ENCODE measurements around the gene NOTCH4.
A peak's percentile ranks its signal among the peaks of the same experiment; 100 is the strongest.
"Not testable (repeated sequence)": the region's sequence is repeated elsewhere in the genome, so short reads cannot be mapped to it uniquely, and the experiment has no call there.

Gene NOTCH4

GRCh38 chr6:32192608-32193039 is 31.2 kb downstream of the NOTCH4 start, which contains the start of gene GPSM3:
Gene GPSM3, minus strand, starts transcription at chr6:32192643. Its CDS starts 130 bp downstream, at chr6:32192513.
- DNase-seq = peak; percentile 79

DNA sequence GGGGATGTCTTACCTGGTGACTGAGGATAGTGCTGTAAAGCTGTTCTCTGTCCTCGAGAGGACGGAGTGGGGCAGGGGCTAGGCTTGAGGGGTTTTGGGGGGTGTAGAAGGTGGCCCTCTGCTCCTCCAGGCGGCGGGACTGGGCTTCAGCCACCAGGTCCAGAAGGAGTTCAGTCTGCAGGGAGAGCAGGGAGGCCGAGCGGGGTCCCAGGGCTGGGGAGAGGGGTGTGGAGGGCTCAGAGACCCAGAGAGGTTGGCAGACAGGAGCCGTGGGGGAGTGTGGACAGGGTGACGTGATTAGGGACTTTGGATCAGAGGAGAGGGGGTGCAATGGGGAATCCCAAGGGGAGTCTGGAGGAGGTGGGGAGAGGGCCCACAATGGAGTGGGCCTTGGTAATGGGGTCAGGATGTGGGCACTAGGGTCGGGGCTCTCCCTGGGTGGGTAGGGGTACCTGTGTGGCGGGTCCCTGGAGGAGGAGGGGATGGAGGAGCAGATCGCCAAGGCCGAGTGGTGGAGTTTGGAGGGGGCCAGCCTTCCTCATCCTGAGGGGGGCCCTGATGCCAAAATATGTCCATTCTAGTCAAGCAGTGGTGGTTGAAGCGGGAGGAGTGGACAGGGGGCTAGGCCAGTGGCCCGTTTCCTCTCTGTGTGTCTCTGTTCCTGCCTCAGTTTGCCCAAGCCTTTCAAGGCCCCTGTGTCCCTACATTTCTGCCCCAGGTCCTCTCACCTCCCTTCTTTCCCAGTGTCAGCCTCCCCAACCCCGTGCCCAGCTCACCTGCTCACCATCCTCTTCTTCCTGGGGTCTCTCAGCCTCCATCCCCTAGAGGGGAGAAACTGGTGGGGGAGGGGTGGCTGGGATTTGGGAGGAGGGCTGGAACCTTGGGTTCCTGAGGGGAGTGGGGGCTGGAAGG is 31.9 kb downstream of the NOTCH4 start:
- DNase-seq = no peak

DNA sequence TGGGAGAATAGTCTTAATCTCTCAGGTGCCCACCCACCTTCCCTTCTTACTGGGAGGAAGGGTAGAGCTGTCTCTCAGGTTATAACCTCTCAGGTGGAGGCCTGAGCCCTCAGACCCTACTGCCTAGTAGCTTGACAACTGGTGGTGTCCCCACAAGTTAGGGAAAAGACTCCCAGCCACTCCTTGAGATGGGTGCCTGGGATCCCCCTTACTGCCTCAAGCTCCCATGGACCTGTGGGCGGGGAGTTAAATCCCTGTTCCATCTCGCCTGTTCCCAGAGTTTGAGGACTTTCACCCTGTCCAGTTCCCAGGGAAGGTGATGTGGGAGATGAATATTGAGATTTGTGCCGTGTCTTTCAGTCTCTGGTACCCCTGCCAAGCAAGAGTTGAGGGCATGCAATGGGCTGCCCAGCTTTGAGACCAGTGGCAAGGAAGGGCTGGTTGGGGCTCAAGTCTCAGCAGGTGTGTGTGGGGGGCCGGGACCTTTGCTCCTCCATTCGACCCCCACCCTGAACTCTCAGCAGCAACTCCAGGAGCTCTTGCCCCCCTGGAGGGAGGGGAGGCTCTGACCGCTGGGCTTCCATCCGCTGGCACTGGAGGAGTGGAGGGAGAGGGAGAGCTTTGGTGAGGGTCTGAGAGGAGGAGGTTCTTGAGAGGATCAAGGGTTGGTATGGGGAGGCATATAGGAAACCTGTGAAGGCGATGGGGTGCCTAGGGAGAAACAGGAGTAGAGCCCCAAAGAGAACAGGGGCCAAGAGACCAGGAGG is 32.8 kb downstream of the NOTCH4 start:
- DNase-seq = no peak

- DNase-seq = peak; percentile 91
These were observed 33.6 kb downstream of the NOTCH4 start, which contains the start of gene PBX2 for GRCh38 chr6:32190054-32190851. Gene PBX2, minus strand, starts transcription at chr6:32190202. Its CDS starts 287 bp downstream, at chr6:32189915.

GRCh38 chr6:32189742-32190053 is 34.2 kb downstream of the NOTCH4 start:
- no peak for DNase-seq

DNA sequence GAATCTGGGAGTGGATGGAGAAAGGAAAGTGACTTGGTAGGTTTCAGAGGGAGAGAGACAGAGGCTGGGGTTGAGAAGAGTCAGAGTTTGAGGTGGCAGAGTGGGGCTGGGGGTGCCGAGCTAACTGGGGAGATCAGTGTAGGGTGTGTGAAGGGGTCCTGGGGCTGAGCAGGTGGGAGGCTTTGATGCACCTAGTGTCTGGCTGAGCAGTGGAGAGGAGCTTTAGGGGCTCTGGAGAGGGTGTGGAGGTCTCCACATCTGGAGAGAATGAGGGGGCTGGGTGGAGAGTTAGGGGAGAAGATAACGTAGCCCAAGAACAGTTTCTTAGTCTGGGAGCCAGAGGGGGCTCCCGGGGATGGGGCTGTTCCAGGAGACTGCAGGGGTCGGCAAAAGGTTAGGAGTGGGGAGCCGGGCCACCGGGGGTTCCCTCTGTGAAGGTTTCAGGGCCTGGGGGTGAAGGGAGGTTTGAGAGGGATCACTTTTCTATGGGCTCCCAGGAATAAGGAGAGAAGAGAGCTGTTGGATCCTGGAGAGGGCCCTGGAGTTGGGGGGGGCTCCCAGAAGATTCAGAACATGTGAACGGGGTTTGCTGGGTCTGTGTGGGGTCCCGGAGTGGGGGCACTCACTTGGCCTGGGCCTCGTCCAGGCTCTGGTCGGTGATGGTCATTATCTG is 34.7 kb downstream of the NOTCH4 start:
- no peak for DNase-seq

GRCh38 chr6:32188381-32189068 is 35.3 kb downstream of the NOTCH4 start:
- no peak for DNase-seq

GRCh38 chr6:32187725-32188380 is 36.0 kb downstream of the NOTCH4 start:
- not testable (repeated sequence) for DNase-seq

- no peak for DNase-seq
These were observed 36.7 kb downstream of the NOTCH4 start for GRCh38 chr6:32187009-32187709.

DNA sequence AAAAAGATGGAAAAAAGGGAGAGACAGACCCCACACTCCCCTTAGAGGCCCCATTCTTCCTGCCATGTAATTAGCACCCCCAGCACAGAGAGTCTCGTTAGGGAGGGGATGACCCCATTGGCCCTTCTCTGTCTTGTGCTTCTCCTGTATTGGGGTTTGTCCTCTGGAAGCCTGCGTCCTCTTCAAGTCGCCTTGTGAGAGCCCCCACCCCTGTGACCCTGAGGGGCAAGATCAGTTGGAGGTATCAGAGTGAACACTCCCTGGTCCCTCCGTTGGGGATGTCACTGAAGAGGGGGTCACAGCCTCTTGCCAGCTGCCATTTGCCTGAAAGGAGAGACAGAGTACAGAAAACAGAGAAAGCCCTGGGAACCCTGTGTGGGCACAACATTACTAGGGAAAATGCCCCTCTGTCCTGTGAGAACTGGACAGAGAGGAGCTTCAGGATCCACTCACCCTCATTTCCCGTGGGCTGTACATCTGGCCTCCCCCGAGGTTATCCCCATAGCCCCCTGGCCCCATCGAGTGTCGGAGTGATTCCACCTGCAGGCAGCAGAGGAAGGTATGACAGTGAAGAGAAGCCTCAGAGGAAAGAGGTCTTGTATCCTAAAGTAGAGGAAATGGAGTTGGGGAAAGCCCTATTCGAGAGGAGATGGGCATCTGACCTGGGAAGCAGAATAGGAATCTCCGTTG is 37.6 kb downstream of the NOTCH4 start:
- DNase-seq = not testable (repeated sequence)

- DNase-seq = not testable (repeated sequence)
These were observed 38.2 kb downstream of the NOTCH4 start for GRCh38 chr6:32185681-32186131.

- no peak for DNase-seq
These were observed 39.7 kb downstream of the NOTCH4 start, which contains the start of gene AGER for GRCh38 chr6:32184084-32184640. Gene AGER, minus strand, starts transcription at chr6:32184253. Its CDS starts 31 bp downstream, at chr6:32184222.

GRCh38 chr6:32183483-32184083 is 40.3 kb downstream of the NOTCH4 start:
- DNase-seq = no peak

GRCh38 chr6:32183030-32183429 is 40.8 kb downstream of the NOTCH4 start:
- DNase-seq = no peak

GRCh38 chr6:32182555-32182981 is 41.3 kb downstream of the NOTCH4 start:
- DNase-seq = no peak

- no peak for DNase-seq
These were observed 41.8 kb downstream of the NOTCH4 start for GRCh38 chr6:32181915-32182529.

DNA sequence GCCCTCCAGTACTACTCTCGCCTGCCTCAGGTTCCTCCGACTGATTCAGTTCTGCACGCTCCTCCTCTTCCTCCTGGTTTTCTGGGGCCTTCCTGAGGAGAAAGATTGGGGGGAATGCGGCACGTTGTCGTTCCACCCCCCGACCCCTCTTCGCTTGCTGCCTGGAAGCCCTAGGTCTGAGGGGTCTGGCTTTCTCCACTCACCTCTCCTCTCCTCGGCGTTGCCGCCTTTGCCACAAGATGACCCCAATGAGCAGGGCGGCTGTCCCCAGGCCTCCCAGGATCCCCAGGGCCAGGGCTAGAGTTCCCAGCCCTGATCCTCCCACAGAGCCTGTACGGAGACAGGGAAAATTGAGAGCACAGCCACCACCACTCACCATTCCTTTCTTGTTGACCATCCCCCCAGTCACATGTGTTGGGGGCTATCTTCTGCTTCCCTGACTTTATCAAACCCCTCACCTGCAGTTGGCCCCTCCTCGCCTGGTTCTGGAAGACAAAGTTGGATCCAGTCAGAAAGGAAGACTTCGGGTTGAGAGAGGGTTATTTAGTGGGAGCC is 42.6 kb downstream of the NOTCH4 start:
- DNase-seq = no peak
